NCI-H1105 treated with DMSO at 0.1 percent for 48 hours (cell line): ENCODE results near the gene HDAC7.

ENCODE experiments used
- DNase-seq: peaks from one replicate; lab custom pipeline; 2025; lab: John Stamatoyannopoulos, UW

The HDAC7 gene

GRCh38 chr12:47778881-47779280 lies 40.8 kb downstream of the HDAC7 start:
- DNase-seq: no peak

- DNase-seq: no peak
Measured at GRCh38 chr12:47777741-47778558, 41.8 kb downstream of the HDAC7 start.

DNA sequence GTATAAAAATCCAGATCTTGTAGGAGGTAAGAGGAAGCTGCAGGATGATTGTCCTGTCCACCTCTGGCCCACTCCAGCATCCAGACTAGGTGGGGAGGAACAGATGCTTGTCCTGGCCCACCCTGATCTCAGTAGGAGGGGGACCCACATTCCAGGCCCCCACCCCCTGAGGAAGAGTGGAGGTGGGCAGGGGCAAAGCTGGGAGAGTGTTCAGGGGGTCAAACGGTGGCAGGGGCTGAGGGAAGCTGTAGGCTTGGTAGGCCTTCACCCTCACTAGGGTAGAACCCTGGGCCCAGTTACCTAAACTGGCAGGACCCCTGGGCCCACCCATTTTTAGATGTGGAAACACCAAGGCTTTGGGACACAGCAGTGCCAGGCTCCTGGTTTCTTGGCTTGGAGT lies 42.6 kb downstream of the HDAC7 start:
- DNase-seq: no peak

DNA sequence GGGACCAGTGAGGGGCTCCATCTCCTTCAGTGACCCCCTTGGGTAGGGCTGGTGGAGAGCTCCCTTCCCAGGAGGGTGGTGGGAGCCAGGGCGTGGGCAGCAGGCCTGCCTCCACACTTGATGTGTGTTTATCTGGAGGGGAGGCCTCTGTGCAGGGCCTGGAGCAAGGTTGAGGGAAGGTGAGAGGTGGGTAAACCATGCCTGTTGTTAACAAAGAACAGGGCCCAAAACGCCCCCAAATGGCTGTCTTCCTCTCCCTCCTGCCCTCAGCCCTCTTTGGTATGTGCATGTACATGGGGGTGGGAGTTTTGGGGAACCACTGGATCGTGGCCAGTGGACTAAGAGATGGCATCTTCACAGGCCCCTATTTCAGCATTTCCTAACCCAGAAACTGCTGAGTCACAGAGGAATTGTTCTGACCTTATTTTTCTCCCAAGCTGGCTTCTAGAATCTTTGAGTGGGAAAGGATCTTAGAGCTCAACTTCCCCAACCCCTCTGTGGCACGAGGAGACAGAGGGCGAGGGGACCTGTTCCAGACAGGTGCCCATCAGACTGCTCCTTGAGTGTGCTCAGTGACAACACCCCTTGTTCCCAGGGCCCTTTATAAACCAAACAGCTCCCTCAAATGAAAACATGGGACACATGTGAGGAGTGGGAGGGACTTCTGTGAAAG lies 43.1 kb downstream of the HDAC7 start:
- DNase-seq: no peak

DNA sequence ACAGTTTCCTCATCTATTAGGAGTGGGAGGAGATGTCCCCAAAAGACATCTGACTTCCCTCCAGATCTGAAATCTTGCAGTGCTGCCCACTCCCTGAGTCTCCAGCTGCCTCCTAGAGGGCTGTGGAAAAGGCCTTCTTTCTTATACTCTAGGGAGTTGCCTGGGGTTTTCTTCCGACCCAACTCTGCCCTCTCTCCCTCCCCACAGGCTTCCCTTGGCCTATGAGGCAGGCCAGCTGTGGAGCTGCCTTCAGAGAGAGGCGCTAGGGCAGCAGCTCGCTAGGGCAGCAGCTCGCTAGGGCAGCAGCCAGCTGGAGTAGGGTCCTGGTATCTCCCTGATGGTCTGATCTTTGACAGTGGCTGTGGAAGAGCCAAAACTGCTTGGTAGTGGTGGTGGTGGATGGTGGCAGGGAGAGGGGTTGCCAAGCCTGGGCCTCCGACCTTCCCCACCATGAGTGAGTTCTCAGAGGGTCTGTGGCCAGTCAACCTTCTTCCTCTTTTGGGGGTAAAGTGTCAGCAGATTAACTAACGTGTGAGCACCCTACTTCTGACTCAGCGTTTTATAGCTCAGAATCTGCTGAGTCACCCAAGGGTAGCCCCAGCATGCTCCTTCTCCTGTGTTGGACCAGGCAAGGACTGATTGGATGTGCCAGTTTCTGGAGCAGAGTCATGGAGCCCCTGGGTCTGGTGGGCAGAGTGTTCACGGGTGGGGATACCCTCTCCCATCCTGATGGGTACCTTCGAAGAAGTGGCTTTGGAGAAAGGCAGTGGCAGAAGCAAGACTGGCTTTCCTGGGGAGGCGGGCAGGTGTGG lies 44.4 kb downstream of the HDAC7 start:
- no peak for DNase-seq

DNA sequence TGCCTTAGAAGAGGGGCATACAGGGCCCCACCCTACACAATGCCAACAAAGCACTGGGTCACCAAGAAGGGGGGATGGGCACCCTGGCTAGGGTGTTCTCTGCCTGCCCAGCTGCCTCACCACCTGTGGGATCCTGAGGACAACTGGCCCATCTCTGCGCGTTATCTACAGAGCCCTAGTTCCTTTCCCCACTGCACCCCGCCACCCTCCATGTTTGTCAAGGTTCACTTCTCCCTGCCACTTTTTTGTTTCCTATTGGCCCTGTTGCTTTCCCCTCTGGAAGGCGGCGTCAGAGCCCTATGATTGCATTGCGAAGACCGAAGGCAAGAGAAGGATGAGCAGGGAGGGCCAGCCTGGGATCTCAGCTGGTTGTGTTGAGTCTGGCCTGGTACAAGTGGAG lies 45.0 kb downstream of the HDAC7 start:
- no peak for DNase-seq

GRCh38 chr12:47773858-47774580 lies 45.7 kb downstream of the HDAC7 start:
- DNase-seq: no peak

DNA sequence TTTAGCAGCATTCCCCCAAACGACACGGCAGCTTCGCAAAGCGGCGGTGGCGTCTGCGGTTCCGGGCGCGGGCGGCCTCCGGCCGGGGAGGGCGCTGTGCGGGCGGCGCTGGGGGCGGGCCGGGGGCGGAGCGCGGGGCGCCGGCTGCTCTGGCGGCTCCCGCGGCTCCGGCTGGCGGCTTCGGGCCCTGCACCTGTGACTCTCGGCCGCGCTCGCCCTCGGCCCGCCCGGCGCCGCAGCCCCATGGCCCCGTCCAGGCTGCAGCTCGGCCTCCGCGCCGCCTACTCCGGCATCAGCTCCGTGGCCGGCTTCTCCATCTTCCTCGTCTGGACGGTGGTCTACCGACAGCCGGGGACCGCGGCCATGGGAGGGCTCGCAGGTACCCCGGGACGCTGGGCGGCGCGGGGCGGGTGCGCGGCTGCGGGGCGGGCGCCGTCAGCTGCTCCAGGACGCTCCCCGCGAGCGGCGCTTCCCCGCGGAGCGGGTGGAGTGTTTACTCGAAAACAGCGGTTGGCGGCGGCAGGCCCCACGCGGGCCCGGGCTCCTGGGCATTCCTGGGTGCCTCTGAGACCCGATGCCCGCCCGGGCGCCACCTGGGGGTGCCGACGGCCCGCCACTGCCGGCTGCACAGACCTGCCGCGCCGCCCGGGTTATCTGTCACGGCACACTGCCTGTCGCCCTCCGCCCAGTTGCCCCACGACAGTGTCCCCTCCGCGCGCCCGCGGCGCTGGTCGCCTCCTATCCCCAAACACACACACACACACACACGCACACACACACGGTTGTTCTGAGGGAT lies 46.4 kb downstream of the HDAC7 start, which contains the start of gene SLC48A1:
SLC48A1 (plus strand) TSS at position 177 of the 796 bp plus-strand sequence; CDS start at position 244, 67 bp downstream.
- peak; percentile 73 for DNase-seq

DNA sequence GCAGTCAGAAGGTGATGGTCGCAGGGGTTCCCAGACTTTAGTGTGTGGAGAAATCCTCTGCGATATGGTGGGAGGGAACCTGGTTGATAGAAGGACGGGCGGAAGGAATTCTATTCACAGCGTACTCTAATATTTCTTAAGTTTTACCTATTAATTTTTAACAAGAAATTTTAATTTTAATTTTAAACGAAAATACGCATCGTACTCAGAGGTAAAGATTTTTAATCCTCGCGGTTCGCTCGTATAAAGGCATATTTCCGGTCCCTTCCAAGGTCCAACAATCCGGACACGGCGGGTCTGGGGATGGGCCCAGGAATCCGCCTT lies 47.0 kb downstream of the HDAC7 start:
- DNase-seq: no peak

DNA sequence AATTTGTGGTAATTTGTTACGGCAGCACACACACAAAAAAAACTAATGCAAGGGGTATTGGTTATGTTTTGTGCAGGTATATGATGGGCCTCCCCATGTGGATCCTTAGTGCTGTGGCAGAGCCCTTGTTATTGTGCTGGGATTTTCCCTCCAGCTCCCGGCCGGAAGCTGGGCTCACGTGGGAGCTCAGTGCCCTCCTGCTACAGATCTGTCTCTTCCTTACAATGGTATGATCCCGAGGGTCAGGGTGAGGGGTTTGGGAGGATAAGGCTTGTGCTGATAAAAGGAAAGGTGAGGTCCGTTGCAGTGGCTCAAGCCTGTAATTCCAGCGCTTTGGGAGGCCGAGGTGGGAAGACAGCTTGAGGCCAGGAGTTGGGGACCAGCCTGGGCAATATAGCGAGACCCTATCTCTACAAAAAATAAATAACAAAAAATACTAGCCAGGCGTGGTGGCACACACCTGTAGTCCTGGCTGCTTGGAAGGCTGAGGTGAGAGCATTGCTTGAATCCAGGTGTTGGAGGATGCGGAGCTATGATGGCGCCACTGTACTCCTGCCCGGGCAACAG lies 47.5 kb downstream of the HDAC7 start:
- no peak for DNase-seq

- DNase-seq: no peak
Measured at GRCh38 chr12:47771304-47771703, 48.4 kb downstream of the HDAC7 start.

GRCh38 chr12:47770086-47770726 lies 49.5 kb downstream of the HDAC7 start:
- no peak for DNase-seq

DNA sequence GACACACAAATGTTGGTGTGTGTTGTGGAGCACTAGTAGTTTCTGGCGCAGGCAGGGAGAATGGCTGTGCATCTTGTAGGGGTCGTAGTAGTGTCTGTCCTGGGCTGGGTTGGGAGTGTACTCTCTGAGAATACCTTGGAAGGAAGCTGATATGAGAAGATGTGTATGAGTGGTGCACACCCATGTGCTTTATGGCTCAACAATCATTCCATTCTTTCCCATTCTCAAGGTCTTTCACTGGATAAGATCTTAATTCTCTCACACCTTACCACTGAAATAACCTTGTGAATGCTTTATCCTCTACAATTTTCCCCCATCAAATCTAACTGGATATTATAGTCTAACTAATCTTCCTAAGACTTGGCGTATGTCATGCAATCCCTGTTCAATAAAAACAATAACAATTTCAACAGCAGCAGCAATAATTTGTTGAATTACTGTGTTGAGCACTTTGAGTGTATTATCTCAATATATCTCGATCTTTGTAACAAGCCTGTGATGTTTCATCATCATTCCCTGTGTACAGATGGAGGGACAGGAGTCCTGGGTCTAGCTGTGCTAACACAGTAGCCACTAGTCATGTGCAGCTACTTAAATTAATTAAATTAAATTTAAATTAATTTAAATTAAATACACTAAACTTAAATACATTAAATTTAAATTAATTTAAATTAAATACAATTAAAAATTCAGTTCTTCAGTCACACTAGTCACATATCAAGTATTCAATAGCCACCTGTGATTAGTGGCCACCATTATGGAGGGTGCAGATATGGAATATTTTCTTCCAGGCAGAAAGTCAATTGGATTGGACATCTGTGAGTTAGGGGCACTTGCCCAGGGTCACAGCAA lies 50.2 kb downstream of the HDAC7 start:
- DNase-seq: no peak

GRCh38 chr12:47768323-47768811 lies 51.3 kb downstream of the HDAC7 start:
- no peak for DNase-seq

GRCh38 chr12:47767216-47767724 lies 52.4 kb downstream of the HDAC7 start:
- DNase-seq: peak; percentile 25

- DNase-seq: no peak
Measured at GRCh38 chr12:47766502-47767215, 53.0 kb downstream of the HDAC7 start.

GRCh38 chr12:47763481-47764346 lies 56.0 kb downstream of the HDAC7 start:
- no peak for DNase-seq
